Right lung (tissue), 10 donors: Measurements from ENCODE around the gene KCNA1. TPM values are rescaled to one million over a fixed set of nuclear protein-coding genes. Genes with fewer than 3 reads are reported as not detected.
"Not testable (repeated sequence)": the region's sequence is repeated elsewhere in the genome, so short reads cannot be mapped to it uniquely, and the experiment has no call there.

Experiments used
- DNase-seq, 2 donors: peaks; one replicate each; pipeline ENCODE4 v3.0.0-alpha.2; 2013
- long read RNA-seq, 8 donors: transcript quantifications; one replicate each; lab custom pipeline, GENCODE V29; 2026
- polyA plus RNA-seq, 5 donors: library from polyadenylated mRNA; unstranded; fragments of 120-200 nt; gene quantifications; one replicate each; pipeline versions ENCODE4 v1.2.1 to v1.2.3, GENCODE V29; 2013; ENCODE audit warnings: inconsistent platforms in 1 of 5, low replicate concordance in 1 of 5; ENCODE audit not compliant: insufficient read length in 5 of 5, insufficient read depth in 1 of 5

KCNA1 gene
- under 1 TPM in 1 of 5 donors, not detected in 4; 0.08 TPM for polyA plus RNA-seq
- long read RNA-seq, donor 1: 0 reads
- long read RNA-seq, donor 2: 0 reads
- long read RNA-seq, donor 3: 0 reads
- long read RNA-seq, donor 4: 0 reads
- long read RNA-seq, donor 5: 0 reads
- long read RNA-seq, donor 6: 0 reads
- long read RNA-seq, donor 7: 0 reads
- long read RNA-seq, donor 8: 0 reads

DNA sequence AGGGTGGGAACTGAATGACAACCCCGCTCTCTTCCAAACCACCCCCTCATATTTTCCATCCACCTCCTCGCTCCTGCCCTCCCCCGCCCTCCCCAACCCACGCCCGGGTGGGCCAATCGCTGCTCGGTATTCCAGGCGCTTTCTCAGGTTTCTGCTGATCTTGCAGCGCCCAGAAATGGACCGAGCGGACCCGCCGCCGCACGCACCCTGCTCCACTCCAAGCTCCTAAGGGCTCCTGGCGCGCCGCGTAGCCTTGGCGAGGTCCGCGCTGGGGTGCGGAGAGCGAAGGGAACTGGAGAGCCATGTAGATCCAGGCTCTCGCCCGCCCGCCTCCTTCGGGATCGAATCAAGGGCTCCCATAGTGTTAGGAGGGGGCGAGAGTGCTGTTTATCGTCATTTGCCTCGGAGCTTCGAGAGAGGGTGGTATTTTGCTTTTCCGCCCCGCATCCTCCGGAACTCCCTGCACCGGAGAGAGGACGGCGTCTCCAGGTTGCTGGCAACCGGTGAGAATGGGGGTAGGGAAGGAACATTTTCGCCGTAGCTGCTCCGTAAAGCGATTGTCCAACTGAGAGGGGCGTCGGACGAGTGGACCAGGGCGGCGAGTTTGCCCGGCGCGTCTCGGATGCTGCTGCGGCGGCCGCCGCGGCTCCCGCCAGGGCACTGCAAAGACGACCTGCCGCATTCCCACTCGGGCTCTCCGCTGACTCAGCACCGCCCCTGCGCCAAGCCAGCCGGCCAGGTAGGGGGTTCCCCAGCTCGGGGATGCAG is at the start of gene KCNA1:
TSS of gene KCNA1 (plus strand) at position 172 of the 768 bp plus-strand sequence. CDS start 1,474 bp downstream, outside the sequence.
- DNase-seq: no peak

DNA sequence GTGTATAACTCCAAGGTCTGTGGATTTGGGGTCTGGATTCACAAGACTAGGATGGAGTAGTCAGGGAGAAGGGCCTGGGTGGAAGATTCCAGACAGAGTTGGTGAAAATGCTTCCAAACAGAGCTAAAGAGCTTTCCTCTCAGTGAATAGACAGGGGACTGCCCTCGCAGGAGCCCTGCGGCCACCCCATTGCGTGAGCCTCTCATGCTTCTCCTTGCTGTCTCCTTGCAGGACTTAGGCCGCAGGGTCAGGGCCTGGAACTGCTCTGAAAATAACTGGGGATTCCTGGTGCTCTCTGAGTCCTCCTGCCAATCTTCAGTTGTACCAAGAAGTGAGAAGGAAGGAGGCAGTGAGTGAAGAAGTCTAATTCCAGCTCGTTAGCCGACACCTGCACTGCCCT is 49.0 kb upstream of the KCNA1 start:
- DNase-seq: no peak

DNA sequence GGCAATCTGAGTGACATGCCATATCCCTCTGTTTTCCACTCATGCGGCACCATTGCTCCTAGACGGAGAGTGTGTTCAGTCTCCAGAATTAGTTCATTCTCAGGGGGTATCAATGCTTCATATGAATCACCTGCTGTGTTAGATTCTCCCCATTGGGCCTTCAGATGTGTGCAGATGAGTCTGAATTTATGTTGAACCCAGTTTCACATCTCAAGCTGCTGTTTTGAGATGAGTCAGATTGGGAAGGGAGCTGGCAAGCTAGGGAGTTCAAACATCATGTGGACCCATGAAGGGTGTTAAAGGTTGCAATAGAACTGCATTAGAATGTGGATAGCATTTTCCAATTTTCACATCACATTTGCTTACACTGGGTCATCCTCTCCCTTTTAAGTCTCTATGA is 46.9 kb upstream of the KCNA1 start:
- no peak for DNase-seq

DNA sequence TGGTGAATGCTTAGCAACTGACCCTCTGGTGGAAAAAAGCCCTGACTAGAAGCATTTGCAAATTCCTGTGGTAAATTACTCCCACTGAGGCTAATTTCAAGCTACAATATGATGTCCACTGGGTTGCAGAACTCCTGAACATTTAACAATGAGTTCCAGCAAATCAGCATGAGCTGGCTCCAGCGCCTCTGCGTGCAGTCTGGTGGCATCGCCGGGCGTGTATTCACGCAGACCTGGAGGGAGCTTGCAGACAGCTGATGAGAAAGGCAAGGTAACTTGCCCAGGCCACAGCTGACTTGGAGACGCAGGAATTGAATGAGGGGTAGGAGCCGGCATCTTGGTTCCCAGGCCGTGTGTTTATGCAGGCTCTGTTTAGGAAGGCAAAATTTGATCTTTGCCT is 45.1 kb upstream of the KCNA1 start:
- no peak for DNase-seq

DNA sequence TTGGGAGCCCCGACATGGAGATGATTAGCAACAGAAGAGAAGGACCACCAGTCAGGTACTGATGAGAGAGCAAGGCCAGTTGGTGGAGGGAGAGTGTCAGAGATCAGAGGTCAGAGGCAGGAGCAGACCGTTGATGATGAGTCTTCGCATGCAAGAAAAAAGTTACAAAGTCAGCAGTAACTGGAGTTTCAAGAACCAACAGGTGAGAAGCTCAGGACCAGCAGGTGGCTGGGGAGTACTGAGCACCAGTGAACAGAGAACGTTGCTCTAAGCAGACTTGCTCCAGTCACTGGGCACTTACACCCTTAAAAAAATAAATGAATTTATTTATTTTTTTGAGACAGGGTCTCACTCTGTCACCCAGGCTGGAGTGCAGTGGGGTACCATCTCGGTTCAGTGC is 44.5 kb upstream of the KCNA1 start:
- no peak for DNase-seq

DNA sequence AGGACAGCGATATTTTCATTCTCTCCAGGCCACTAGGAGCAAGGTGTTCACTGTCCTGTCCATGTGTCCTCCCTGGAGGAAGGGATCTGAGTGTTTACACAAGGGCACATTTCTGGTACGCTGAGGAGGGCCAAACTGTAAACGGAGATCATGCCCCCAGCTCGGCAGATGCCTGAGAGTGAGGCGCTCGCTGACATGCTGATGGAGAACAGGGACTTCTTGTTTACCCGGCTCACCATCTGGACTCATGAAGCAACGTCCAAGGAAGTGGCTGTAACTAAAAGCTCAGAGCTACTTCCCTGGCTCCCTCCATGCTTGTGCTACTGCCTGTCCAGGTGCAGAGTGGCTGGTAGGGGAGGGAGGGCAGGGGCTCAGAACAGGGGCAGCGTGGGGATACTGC is 43.4 kb upstream of the KCNA1 start:
- DNase-seq: no peak

DNA sequence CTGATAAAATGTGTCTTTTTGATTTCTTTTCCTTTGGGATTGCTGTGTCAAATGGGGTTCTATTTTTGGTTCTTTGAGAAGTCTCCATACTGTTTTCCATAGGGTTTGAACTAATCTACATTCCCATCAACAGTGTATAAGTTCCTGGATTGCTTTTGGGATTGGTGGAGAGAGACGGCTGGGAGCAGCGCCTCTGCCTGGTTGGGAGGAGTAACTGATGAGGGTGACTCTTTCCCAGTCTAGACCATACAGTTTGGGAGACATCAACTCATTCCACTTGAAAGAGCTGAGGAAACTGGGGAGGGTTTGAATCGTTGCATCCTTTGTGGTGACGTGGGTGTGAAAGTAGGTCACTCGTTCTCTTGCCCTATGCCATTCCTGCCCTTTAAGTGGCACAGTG is 42.3 kb upstream of the KCNA1 start:
- DNase-seq: no peak

DNA sequence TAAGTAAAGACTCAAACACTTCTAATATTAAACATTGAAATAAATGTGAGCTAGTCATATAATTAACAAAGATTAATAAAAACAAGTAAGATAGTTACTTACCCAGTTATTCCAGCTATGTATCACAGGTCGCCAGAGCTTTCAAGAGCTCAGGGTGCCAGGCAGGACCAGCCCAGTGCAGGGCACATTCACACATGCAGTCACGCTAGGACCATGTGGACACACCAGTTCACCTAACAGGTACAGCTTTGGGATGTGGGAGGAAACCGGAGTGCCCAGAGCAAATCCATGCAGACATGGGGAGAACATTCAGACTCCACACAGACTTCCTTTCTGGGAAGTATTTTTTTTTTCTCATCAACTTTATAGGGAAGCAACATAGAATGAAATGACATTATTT is 39.3 kb upstream of the KCNA1 start:
- no peak for DNase-seq

DNA sequence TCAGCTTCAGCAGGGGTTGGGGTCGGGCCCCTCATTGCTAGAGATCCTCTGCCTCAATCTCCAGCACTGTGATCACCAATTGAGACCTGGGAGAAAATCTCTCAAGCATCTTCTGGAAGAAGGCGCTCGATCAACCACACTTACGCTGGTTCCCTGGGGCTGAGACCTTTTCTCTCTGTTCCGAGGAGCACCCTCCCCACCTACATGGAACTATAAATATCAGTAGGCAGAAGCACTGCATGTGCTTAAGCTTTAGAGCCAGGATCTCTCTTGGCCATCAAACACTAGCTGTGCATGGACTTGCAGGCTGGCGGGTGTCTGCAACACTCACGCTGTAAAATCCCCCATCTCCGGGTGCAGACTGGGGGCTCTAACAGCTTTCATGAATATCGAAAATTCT is 38.2 kb upstream of the KCNA1 start:
- DNase-seq: no peak

DNA sequence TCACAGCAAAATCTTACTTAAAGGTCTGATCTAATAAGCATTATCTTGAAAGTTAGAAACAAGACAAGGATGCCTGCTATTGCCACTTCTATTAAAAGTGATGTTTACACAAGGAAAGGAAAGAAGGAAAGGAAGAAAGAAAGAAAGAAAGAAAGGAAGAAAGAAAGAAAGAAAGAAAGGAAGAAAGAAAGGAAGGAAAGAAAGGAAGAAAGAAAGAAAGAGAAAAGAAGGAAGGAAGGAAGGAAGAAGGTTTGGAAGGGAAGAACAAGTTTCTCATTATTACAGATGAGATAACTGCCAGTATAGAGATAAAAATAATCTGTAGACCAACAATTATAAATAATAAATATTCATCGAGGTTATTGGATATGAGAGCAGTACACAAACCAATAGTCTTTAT is 35.8 kb upstream of the KCNA1 start:
- no peak for DNase-seq

DNA sequence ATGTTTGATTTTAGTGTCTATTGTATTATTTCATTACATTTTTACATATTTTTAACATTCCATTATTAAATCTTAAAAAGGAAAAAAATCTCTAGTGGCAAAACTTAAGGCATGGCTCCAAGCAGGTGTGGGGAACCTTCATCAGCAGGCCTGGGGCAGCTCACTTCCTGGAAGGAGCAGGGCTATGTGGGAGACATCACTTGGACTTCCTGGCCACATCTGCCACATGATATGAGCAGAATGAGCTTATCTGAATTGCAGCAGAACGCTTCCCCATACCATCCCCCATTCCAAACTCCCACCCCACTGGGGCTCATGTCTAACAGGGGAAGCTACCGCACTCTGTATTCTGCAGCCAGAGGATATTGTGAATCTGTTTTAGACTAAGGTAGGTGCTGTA is 35.0 kb upstream of the KCNA1 start:
- no peak for DNase-seq

DNA sequence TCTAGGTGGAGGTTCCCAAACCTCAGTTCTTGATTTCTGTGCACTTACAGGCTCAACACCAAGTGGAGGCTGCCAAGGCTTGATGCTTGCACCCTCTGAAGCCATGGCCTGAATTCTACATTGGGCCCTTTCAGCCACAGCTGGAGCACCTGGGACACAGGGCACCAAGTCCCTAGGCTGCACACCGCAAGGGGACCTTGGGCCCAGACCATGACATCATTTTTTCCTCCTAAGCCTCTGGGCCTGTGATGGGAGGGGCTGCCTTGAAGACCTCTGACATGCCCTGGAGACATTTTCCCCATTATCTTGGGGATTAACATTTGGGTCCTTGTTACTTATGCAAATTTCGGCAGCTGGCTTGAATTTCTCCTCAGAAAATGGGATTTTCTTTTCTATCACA is 30.2 kb upstream of the KCNA1 start:
- DNase-seq: not testable (repeated sequence)

DNA sequence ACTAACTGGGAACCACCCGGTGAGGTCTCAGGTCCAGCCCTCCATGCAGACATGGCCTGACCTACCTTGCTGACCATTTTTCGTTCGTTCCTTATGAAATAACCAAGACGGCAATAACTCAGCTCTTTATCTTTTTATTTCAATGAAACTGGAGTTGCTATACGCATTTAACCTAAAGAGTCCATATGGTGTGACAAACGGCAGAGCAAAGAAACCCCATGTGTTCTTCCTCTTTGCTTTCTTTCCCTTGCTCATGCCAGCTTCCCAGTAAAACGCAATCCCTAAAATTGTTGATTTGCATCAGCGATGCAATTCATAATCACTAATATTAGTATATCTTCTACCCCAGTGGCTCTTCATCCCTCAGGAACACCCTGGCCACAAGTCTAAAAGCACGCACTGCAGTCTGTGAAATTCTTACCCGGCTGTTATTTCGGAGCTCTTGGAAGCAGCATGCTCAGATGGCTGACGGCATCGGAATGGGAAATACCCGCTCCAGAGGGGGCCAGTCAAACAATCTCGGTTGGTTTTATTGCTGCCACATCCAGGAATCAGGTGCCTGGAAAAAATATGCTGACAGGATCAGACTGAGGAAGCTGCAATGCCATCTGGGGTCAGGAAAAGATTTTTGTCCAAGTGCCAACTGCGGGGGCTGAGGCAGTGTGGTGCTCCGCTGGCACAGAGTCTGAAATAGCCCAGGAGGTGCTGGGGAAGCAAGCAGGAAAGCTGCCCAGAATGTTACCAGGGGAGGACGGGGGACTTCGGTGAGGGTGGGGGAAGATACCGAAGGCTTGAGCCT is 28.2 kb upstream of the KCNA1 start:
- DNase-seq: no peak

DNA sequence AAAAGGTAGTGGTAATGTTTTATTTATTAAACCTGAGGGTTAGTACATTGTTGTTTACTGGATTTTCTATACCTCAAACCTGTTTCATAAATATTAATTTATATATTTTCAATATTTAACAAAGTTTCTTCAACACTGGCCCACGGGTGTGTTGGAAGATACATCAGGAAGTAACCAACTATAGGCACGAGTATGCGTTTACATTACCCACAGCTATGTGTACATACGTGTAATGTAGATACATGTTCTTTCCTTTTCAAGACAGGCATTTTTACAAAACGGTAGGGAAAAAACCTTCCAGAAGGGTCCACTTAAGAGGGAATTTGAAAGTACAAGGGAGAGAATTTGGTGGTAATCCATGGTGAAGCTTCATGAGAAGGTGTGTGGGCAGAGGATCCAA is 17.8 kb upstream of the KCNA1 start:
- no peak for DNase-seq

DNA sequence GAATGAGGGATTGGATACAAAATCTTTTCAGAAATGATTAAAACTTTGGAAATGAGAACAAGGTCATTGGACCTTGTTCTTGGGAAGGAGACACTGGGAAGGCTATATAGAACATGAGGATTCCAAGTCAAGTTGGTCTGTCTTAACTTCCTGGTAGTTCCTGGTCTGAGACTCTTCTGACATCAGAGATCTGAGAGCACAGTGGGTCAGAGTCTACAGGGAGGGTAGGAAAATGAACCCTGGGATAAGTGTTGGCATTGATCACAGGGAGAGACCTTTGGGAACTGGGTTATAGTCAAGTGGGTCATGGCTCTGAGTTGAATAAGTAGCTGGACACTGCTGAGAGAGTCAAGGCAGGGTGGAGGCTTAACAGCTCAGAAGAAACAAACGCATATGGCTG is 17.3 kb upstream of the KCNA1 start:
- DNase-seq: no peak

DNA sequence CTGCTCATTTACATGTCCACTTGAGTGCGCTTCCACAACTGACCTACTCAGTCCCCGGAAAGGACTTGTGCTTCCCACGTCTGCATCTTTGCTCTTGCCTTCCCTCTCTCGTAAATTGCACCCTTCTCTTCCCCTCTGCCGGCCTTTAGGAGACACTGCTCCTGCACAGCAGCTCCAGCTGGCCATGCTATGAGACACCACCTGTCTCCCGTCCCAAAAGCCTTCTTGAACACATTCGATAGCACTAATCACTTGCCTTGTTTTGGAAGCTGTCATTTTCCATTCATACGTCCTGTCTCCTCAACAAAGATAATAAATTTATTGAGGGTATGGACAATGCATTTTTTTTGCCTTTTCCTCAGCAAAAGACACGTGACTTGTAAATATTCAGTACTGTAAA is 15.7 kb upstream of the KCNA1 start:
- no peak for DNase-seq

DNA sequence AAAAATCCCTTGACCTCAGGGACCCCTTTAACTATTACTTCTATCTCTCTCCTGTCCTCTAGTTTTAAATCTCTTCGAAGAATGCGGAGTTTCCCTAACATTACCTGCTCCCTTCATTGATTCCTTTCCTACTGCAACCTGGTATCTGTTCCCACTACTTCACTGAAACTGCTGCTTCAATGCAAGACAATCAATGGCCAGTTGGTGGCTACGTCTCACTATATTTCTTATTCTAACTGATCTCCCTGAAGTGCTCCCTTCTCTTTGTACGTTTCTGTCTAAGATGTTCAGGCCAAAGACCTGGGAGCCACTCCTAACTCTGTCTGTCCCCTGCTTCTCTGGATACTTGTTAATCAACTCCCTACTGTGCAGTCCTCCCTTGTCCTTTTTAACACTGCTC is 10.3 kb upstream of the KCNA1 start:
- DNase-seq: no peak

DNA sequence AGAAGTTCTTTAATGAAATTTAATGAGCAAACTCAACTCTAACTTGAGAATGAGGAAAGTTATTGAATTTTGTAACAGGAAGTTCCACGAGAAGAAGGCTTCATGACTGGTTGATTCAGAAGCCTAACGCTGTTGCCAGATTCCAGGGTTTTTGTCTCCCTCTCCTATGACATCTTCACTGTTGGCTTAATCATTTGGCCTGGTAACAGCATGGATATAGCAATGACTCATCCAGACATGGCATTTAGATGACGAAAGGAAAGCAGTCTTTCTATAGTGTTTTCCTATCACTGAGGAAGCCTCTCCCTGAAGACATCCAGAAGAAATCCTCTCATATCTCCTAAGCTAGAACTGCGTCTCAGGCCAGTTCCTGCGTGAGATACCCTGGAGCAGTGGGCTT is 9.4 kb upstream of the KCNA1 start:
- no peak for DNase-seq

DNA sequence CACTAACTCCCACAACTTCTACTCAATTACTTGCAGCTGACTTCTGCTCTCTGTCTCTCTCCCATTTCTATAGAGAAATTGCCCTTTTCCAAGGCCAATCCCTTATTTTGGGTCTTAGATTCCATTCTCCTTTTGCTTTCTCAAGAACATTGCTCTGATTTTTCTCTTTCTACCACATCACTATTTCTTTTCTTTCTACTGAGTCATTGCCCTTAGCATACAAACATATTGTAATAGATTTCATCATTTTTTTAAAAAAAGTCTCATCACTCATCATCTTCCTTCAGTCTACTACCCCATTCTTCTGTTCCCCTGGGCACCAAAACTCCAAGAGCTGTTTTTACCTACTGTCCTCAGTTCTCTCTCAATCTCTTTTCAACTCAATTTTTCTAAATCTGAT is 4.4 kb upstream of the KCNA1 start:
- no peak for DNase-seq

DNA sequence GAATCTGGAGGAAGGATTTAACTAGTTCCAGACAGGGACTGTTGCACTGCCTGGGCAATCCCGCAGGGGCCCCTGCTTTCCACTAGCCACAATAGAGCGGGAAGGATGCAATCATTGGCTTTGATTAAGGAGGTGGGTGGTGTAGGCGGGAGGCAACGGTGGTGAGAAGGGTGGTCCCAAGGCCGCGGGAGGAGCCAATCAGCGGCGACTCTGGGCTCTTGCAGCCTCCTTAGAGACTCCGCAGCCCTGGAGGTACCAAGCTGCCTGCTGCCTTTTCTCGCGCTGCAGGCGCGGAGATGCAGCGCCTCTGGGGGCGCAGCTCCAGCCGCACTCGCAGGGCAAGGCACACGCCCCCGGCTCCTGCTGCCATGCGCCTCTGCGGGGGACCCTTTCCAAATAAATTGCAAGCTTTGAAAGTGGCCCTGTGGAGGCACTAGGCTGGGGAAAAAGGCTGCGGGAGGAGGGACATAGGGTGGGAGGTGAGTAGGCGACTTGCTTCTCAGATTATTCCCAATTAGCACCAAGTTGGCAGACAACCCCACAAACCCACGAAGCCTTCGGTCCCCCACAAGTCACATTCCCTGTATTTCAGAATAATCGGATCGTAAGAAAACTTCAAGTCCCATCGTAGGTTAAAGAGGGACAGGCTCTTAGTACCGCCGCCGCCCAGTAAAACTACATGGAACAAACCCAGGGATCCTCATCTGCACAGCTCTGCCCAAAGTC is 858 bp upstream of the KCNA1 start:
- DNase-seq: no peak

DNA sequence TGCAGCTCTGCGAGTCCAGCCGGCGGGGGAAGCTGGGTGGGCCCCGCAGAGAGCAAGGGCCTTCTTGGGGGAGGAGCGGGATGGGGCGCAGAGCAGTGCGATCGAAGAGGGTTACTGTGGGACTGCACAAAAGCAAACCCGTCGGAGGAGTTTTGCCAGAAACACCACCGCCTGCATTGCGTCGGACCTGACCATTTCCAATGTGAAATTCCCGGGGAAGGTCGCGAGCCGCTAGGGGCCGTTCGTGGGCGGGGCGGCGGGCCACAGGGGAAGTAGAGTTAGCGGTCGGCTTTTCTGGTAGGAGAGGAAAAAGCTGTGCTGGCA is 333 bp upstream of the KCNA1 start:
- DNase-seq: no peak

DNA sequence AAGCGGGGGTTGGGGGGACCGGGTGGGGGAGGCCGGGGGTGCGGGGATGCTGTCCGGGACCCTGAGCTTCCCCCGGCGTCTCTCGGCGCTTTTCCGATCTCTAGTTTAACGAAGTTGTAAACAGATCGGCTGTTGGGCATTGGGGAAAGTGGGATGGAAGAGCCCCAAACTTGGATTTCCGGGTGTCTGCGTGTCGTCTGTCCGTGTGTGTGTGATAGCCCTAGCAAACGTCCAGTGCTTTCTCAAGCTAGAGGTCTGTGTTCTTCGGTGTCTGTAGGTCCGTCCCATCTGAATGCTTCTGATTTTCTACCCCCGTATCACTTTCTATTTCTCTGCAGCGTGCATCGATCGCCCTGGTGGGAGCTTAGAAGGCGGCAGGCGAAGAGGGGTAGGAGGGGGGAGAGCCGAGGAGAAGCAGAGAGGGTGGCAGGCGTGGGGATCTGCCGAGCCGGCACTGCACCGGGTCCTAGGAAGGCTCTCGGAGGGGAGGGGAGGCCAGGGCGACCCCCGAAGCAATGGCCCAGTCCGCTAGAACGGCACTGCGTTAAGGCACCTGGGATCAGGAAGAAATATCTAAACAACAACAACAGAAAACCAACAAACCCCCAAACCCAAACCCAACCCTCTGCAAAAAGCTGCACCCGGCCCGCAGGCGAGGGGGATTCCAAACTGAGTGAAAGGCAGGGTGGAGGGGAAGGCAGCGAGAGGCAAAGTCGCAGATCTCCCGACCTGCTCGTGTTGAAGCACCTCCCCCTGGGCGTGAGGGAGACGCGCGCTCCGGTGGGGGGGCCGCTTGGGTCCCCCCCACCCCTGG is 1.0 kb downstream of the KCNA1 start:
- no peak for DNase-seq
